Measurements from ENCODE around the gene SPOCK1.

The SPOCK1 gene

DNA sequence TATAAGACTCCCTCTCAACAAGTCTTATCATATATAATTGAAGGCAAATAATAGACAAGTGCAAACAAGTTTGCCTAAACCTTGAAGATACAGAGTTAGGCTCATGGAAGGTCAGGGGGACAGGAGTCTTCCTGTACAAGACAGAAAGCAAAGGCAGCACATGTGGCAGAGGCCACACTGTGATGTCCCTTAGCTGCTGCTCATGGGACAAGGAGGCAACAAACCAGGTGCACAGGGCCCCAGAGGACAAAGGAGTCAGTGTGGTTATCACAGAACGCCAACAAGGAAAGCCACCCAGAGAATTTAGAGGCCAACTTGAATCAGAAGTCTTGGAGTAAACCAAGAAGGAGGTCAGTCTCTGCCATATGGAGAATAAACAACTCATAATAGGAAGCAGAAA is 444.8 kb downstream of the SPOCK1 start:
- Histone ChIP-seq H3K27ac (no peak overlapping the region), H3K4me3 (ENCODE audit: low read depth in 1 of 2, low read length in 1 of 2) (no peak overlapping the region), H3K27me3 (no peaks in the 10 kb centered on the region), H3K4me1 (ENCODE audit: control insufficient read depth in 1 of 2, insufficient read depth in 1 of 2, low read depth in 1 of 2, low read length in 1 of 2) (no peaks in the 10 kb centered on the region), H3K36me3 (no peaks in the 10 kb centered on the region), H3K9me3 (no peaks in the 10 kb centered on the region)
- TF ChIP-seq CTCF (IDR thresholded peaks at IDR 0.05), result no peak

- Histone ChIP-seq H3K27me3 (no peaks in the 10 kb centered on the region), H3K4me3 (ENCODE audit: low read depth in 1 of 2, low read length in 1 of 2) (no peak overlapping the region), H3K9me3 (no peaks in the 10 kb centered on the region), H3K27ac (no peak overlapping the region), H3K4me1 (ENCODE audit: control insufficient read depth in 1 of 2, insufficient read depth in 1 of 2, low read depth in 1 of 2, low read length in 1 of 2) (no peaks in the 10 kb centered on the region), H3K36me3 (no peaks in the 10 kb centered on the region)
- TF ChIP-seq CTCF (IDR thresholded peaks at IDR 0.05), result no peak
These were observed 448.0 kb downstream of the SPOCK1 start for GRCh38 chr5:137051161-137051560.

GRCh38 chr5:137040641-137041340 is 458.3 kb downstream of the SPOCK1 start:
- no peak for TF ChIP-seq CTCF (IDR thresholded peaks at IDR 0.05)
- Histone ChIP-seq H3K4me3 (ENCODE audit: low read depth in 1 of 2, low read length in 1 of 2) (no peak overlapping the region), H3K9me3 (no peaks in the 10 kb centered on the region), H3K27me3 (no peaks in the 10 kb centered on the region), H3K4me1 (ENCODE audit: control insufficient read depth in 1 of 2, insufficient read depth in 1 of 2, low read depth in 1 of 2, low read length in 1 of 2) (no peaks in the 10 kb centered on the region), H3K36me3 (no peaks in the 10 kb centered on the region), H3K27ac (no peak overlapping the region)

DNA sequence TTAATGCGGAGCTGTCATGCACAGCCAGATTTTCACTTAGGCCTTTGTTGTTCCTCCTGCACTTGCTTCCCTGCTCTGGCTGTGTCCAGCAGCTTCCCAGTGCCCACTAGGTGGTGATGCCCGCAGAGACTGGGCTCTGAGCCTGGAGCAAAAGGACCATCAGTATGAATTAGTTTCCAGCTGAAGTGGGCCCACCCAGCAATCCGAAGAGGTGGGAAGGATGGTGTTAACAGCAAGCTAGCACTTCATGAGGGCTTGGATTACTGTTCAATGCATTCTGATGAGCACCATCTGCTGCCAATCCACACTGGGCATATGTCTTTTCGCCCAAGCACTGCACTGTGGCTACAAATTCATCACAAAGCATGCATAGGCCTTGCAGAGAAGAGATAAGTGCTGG is 459.1 kb downstream of the SPOCK1 start:
- Histone ChIP-seq H3K9me3 (no peaks in the 10 kb centered on the region), H3K27me3 (no peaks in the 10 kb centered on the region), H3K36me3 (no peaks in the 10 kb centered on the region), H3K4me1 (ENCODE audit: control insufficient read depth in 1 of 2, insufficient read depth in 1 of 2, low read depth in 1 of 2, low read length in 1 of 2) (no peaks in the 10 kb centered on the region), H3K27ac (no peak overlapping the region), H3K4me3 (ENCODE audit: low read depth in 1 of 2, low read length in 1 of 2) (no peak overlapping the region)
- TF ChIP-seq CTCF (IDR thresholded peaks at IDR 0.05), result no peak

GRCh38 chr5:137037848-137038247 is 461.3 kb downstream of the SPOCK1 start:
- TF ChIP-seq CTCF (IDR thresholded peaks at IDR 0.05), result no peak
- no peaks in the 10 kb centered on the region for H3K4me1 ChIP-seq (ENCODE audit: control insufficient read depth in 1 of 2, insufficient read depth in 1 of 2, low read depth in 1 of 2, low read length in 1 of 2)
- H3K27ac ChIP-seq, result no peak overlapping the region
- H3K27me3 ChIP-seq, result no peaks in the 10 kb centered on the region
- no peaks in the 10 kb centered on the region for H3K9me3 ChIP-seq
- no peaks in the 10 kb centered on the region for H3K36me3 ChIP-seq
- no peak overlapping the region for H3K4me3 ChIP-seq (ENCODE audit: low read depth in 1 of 2, low read length in 1 of 2)
